CMK (cell line): ENCODE results near the gene NIM1K.
"Not testable (repeated sequence)": the region's sequence is repeated elsewhere in the genome, so short reads cannot be mapped to it uniquely, and the experiment has no call there.

Experiments used
- DNase-seq: peaks from one replicate; pipeline ENCODE4 v3.0.0-alpha.2; 2010; ENCODE audit warnings: low read depth

The NIM1K gene

GRCh38 chr5:43314724-43315123, 122.7 kb downstream of the NIM1K start:
- no peak for DNase-seq

DNA sequence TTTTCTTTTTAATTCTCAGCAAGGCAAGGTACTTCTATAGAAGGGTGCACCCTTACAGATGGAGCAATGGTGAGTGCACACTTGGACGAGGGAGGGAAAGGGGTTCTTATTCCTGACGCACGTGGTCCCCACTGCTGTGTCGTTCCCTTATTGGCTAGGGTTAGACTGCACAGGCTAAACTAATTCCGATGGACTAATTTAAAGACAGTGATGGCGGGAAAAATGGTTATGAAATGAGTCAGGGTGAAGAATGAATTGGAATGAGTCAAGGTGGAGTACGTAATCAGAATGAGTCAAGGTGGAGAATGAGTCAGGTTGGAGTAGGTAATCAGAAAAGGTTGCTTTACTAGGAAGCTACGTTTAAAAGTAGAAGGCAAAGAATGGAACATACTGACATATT, 123.2 kb downstream of the NIM1K start:
- DNase-seq, result no peak

DNA sequence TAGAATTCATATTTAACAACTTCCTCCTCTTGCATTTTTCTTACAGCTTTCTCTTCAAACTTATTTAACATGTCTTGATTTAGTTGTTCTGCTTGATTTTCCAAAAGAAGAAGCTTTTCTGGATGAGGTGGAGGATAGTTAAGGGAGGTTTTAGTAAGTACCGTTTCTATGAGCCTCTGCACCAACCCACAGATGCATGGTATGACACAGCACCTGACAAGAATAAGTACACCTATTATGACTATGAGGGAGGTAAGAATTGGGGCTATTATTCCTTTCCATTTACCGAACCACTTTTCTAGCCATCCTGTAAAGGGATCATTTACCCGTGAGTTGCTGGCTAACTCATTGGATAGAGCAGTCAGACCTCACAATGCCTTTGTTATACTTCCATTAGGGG, 123.7 kb downstream of the NIM1K start:
- DNase-seq, result no peak

GRCh38 chr5:43316421-43316820, 124.4 kb downstream of the NIM1K start:
- DNase-seq, result no peak

DNA sequence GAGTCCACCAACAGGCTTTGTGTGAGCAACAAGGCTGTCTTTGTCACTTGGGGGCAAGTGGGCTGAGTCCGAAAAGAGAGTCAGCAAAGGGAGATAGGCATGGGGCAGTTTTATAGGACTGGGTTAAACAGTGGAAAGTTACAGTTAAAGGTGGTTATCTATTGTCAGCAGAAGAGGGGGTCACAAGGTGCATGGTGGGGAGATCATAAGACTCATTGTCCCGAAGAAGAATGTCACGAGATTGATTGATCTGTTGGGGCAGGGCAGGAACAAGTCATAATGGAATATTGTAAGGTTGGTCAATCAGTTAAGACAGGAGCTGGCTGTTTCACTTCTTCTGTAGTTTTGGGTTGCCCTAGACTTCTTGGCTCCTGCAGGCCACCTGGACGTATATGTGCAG, 128.8 kb downstream of the NIM1K start:
- DNase-seq, result no peak

DNA sequence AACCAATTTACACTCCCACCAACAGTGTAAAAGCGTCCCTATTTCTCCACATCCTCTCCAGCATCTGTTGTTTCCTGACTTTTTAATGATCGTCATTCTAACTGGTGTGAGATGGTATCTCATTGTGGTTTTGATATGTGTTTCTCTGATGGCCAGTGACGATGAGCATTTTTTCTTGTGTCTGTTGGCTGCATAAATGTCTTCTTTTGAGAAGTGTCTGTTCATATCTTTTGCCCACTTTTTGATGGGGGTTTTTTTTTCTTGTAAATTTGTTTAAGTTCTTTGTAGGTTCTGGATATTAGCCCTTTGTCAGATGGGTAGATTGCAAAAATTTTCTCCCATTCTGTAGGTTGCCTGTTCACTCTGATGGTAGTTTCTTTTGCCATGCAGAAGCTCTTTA, 131.5 kb downstream of the NIM1K start:
- DNase-seq, result not testable (repeated sequence)

GRCh38 chr5:43325624-43326023, 133.6 kb downstream of the NIM1K start:
- not testable (repeated sequence) for DNase-seq
